Effector CD8-positive, alpha-beta T cell (primary cell): ENCODE measurements around the gene B4GALT5.
"Not testable (repeated sequence)": the region's sequence is repeated elsewhere in the genome, so short reads cannot be mapped to it uniquely, and the experiment has no call there.

ENCODE experiments used
- DNase-seq: peaks from one replicate; lab custom pipeline; 2025; lab: John Stamatoyannopoulos, UW
- total RNA-seq, 4 experiments: gene quantifications; one replicate each; lab custom pipeline; 2026; lab: John Stamatoyannopoulos, UW

The B4GALT5 gene
- total RNA-seq = 37.0 to 93.7 (median 67.5) reads per million in 4 experiments

GRCh38 chr20:49713753-49714712, at the start of gene B4GALT5:
Gene B4GALT5 (minus strand): TSS chr20:49713878. CDS start chr20:49713690, 188 bp downstream.
- DNase-seq = peak; percentile 39

- no peak for DNase-seq
These were observed 49.5 kb upstream of the B4GALT5 start for GRCh38 chr20:49762940-49763766.

GRCh38 chr20:49761888-49762287, 48.2 kb upstream of the B4GALT5 start:
- not testable (repeated sequence) for DNase-seq

GRCh38 chr20:49759266-49759950, 45.7 kb upstream of the B4GALT5 start:
- no peak for DNase-seq

GRCh38 chr20:49758781-49759180, 45.1 kb upstream of the B4GALT5 start:
- no peak for DNase-seq

- no peak for DNase-seq
These were observed 43.9 kb upstream of the B4GALT5 start for GRCh38 chr20:49757597-49757996.

- no peak for DNase-seq
These were observed 42.6 kb upstream of the B4GALT5 start for GRCh38 chr20:49756241-49756640.

- no peak for DNase-seq
These were observed 40.9 kb upstream of the B4GALT5 start for GRCh38 chr20:49754596-49754995.

- no peak for DNase-seq
These were observed 39.5 kb upstream of the B4GALT5 start for GRCh38 chr20:49753133-49753532.

GRCh38 chr20:49752201-49752903, 38.7 kb upstream of the B4GALT5 start:
- DNase-seq = no peak

- no peak for DNase-seq
These were observed 37.7 kb upstream of the B4GALT5 start for GRCh38 chr20:49751397-49751736.

- no peak for DNase-seq
These were observed 37.1 kb upstream of the B4GALT5 start for GRCh38 chr20:49750611-49751396.

GRCh38 chr20:49749625-49750024, 35.9 kb upstream of the B4GALT5 start:
- no peak for DNase-seq

GRCh38 chr20:49748525-49748838, 34.8 kb upstream of the B4GALT5 start:
- DNase-seq = no peak

GRCh38 chr20:49747707-49748524, 34.2 kb upstream of the B4GALT5 start:
- DNase-seq = no peak

GRCh38 chr20:49742948-49743347, 29.3 kb upstream of the B4GALT5 start:
- DNase-seq = no peak

GRCh38 chr20:49741977-49742376, 28.3 kb upstream of the B4GALT5 start:
- no peak for DNase-seq

- DNase-seq = no peak
These were observed 27.1 kb upstream of the B4GALT5 start for GRCh38 chr20:49740807-49741206.

- no peak for DNase-seq
These were observed 25.4 kb upstream of the B4GALT5 start for GRCh38 chr20:49739042-49739441.

- DNase-seq = no peak
These were observed 23.6 kb upstream of the B4GALT5 start for GRCh38 chr20:49737260-49737659.
